ENCODE data around the gene PIP4K2A. TPM values are rescaled to one million over a fixed set of nuclear protein-coding genes. Genes with fewer than 3 reads are reported as not detected.

Gene PIP4K2A
- total RNA-seq, 2 donors from 2014 or later = 15.0 to 17.8 TPM

GRCh38 chr10:22609251-22609650 lies 105.1 kb downstream of the PIP4K2A start:
- peaks cover 35% of the 10 kb centered on the region for H3K4me1 Mint-ChIP-seq
- TF ChIP-seq, protein P1, sequence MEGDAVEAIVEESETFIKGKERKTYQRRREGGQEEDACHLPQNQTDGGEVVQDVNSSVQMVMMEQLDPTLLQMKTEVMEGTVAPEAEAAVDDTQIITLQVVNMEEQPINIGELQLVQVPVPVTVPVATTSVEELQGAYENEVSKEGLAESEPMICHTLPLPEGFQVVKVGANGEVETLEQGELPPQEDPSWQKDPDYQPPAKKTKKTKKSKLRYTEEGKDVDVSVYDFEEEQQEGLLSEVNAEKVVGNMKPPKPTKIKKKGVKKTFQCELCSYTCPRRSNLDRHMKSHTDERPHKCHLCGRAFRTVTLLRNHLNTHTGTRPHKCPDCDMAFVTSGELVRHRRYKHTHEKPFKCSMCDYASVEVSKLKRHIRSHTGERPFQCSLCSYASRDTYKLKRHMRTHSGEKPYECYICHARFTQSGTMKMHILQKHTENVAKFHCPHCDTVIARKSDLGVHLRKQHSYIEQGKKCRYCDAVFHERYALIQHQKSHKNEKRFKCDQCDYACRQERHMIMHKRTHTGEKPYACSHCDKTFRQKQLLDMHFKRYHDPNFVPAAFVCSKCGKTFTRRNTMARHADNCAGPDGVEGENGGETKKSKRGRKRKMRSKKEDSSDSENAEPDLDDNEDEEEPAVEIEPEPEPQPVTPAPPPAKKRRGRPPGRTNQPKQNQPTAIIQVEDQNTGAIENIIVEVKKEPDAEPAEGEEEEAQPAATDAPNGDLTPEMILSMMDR (conservative IDR thresholded peaks at IDR 0.05) = no peak
- peaks cover 2% of the 10 kb centered on the region for H3K27me3 Mint-ChIP-seq (ENCODE audit: insufficient read depth)
- H3K9me3 Mint-ChIP-seq = no peaks in the 10 kb centered on the region
- no peak overlapping the region for H3K27ac Mint-ChIP-seq
- H3K4me3 Mint-ChIP-seq = no peak overlapping the region
- Histone ChIP-seq H3K9ac (ENCODE audit: extremely low read depth, low read length, poor library complexity, severe bottlenecking) (no peak overlapping the region), H3K4me3 (ENCODE audit: low read length) (no peak overlapping the region), H3K27ac (ENCODE audit: low read depth, low read length) (no peak overlapping the region), H3K27me3 (ENCODE audit: control insufficient read depth, insufficient read depth, low read length, poor library complexity, severe bottlenecking) (no peaks in the 10 kb centered on the region), H3K4me1 (ENCODE audit: control insufficient read depth, insufficient read depth, low read length) (no peaks in the 10 kb centered on the region), H3K36me3 (ENCODE audit: control insufficient read depth, insufficient read depth, low read length) (no peaks in the 10 kb centered on the region), H3K9me3 (ENCODE audit: control insufficient read depth, low read length) (no peaks in the 10 kb centered on the region)
- 86 to 94% methylated on average over 1 to 2 of the region's 2 CpGs for WGBS, 2 experiments (ENCODE audit: insufficient coverage in 1 of 2, insufficient read length in 1 of 2)
- no peak for DNase-seq
- H3K36me3 Mint-ChIP-seq (ENCODE audit: low read depth) = peaks cover 22% of the 10 kb centered on the region

DNA sequence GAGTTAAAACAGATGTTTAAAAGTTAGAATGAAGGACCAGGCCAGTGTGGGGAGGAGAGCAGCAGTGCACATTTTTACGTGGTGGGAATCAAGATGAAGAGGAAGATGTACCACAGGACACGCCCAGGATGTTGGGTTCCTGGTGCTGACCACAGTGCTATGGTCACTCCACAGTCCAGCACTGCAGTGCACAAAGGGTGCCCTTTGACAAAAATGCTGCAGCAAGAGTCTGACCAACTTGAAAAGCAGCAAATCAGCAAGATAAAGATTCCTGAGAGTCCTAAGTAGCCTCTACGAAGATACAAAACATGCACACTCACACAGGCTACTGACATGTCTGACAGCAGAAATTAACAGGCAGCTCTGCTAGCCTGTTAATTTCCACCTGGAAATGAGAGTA lies 107.1 kb downstream of the PIP4K2A start:
- Mint-ChIP-seq H3K9me3 (no peaks in the 10 kb centered on the region), H3K4me1 (peaks cover 15% of the 10 kb centered on the region), H3K27ac (no peak overlapping the region), H3K27me3 (ENCODE audit: insufficient read depth) (no peaks in the 10 kb centered on the region), H3K36me3 (ENCODE audit: low read depth) (peaks cover 22% of the 10 kb centered on the region), H3K4me3 (no peak overlapping the region)
- no peaks in the 10 kb centered on the region for H3K9me3 ChIP-seq (ENCODE audit: control insufficient read depth, low read length)
- no peak for DNase-seq
- H3K9ac ChIP-seq (ENCODE audit: extremely low read depth, low read length, poor library complexity, severe bottlenecking) = no peak overlapping the region
- H3K27me3 ChIP-seq (ENCODE audit: control insufficient read depth, insufficient read depth, low read length, poor library complexity, severe bottlenecking) = no peaks in the 10 kb centered on the region
- 59 to 93% methylated on average over 2 to 3 of the region's 3 CpGs for WGBS, 2 experiments (ENCODE audit: insufficient coverage in 1 of 2, insufficient read length in 1 of 2)
- TF ChIP-seq, protein P1 (conservative IDR thresholded peaks at IDR 0.05) = no peak
- no peaks in the 10 kb centered on the region for H3K4me1 ChIP-seq (ENCODE audit: control insufficient read depth, insufficient read depth, low read length)
- no peak overlapping the region for H3K27ac ChIP-seq (ENCODE audit: low read depth, low read length)
- H3K4me3 ChIP-seq (ENCODE audit: low read length) = no peak overlapping the region
- H3K36me3 ChIP-seq (ENCODE audit: control insufficient read depth, insufficient read depth, low read length) = no peaks in the 10 kb centered on the region

DNA sequence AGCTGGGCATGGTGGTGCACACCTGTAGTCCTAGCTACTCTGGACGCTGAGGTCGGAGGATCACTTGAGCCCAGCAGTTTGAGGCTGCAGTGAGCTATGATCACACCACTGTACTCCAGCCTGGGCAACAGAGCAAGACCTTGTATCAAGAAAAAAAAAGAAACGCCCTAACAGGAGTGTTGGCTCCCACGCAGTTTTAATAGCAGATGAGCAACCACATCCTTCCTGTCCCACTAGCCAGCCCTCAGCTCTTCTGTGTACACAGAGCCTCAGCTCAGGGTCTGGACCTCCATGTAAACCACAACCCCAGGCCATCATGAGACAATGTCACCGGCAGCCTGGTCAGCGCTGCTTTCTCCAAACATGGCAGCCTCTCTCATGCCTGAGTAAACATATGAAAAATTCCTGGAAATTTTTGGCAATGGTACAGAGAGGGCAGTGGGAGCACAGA lies 108.2 kb downstream of the PIP4K2A start:
- Mint-ChIP-seq H3K4me3 (no peak overlapping the region), H3K4me1 (peaks cover 13% of the 10 kb centered on the region), H3K36me3 (ENCODE audit: low read depth) (peaks cover 22% of the 10 kb centered on the region), H3K27me3 (ENCODE audit: insufficient read depth) (no peaks in the 10 kb centered on the region), H3K27ac (no peak overlapping the region), H3K9me3 (no peaks in the 10 kb centered on the region)
- Histone ChIP-seq H3K9ac (ENCODE audit: extremely low read depth, low read length, poor library complexity, severe bottlenecking) (no peak overlapping the region), H3K4me3 (ENCODE audit: low read length) (no peak overlapping the region), H3K4me1 (ENCODE audit: control insufficient read depth, insufficient read depth, low read length) (no peaks in the 10 kb centered on the region), H3K27ac (ENCODE audit: low read depth, low read length) (no peak overlapping the region), H3K27me3 (ENCODE audit: control insufficient read depth, insufficient read depth, low read length, poor library complexity, severe bottlenecking) (no peaks in the 10 kb centered on the region), H3K9me3 (ENCODE audit: control insufficient read depth, low read length) (no peaks in the 10 kb centered on the region), H3K36me3 (ENCODE audit: control insufficient read depth, insufficient read depth, low read length) (no peaks in the 10 kb centered on the region)
- 93 to 94% methylated on average over 3 to 6 of the region's 6 CpGs for WGBS, 2 experiments (ENCODE audit: insufficient coverage in 1 of 2, insufficient read length in 1 of 2)
- TF ChIP-seq, protein P1 (conservative IDR thresholded peaks at IDR 0.05) = no peak
- no peak for DNase-seq
